Astrocyte of the hippocampus (primary cell): ENCODE data around the gene MRPL52.
"Not testable (repeated sequence)": the region's sequence is repeated elsewhere in the genome, so short reads cannot be mapped to it uniquely, and the experiment has no call there.

Source experiments
- DNase-seq: peaks from one replicate; pipeline ENCODE4 v3.0.0; 2011; ENCODE audit warnings: low read depth, low spot score

MRPL52 gene

DNA sequence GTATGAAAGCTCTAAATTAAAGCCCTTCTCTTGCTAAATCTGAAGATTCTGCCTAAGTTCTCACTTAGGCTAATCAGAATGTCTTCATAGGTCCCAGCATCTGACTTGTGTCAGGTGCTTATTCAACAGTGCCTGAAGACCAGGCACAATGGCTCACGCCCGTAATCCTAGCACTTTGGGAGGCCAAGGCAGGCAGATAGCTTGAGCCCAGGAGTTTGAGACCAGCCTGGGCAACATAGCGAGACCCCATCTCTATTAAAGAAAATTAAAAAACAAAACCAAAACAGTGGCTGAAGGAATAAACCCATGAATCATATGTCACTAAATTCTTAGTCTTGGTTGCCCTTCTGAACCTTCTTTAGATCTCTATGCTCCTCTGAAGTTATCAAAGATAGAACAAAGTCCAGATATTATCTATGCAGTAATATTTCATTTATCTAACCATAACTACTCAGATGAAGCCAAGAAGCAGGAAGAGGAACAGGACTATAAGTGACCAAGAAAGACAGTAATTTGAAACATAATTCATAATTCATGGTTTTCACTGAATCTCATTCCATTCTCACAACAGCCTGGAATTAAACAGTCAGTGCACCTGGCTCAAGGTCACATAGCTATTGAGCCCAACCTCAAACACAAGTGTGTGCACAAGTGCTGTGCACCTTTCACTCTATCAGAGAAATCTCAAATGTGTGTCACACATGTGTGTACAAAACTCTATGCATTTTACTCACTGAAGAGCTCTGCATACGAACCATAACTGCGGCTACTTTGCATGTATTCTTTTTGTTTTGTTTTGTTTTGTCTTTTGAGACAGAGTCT is 21.1 kb upstream of the MRPL52 start:
- no peak for DNase-seq

- no peak for DNase-seq
Measured at GRCh38 chr14:22811722-22812121, 18.0 kb upstream of the MRPL52 start.

- no peak for DNase-seq
Measured at GRCh38 chr14:22812744-22813143, 16.9 kb upstream of the MRPL52 start.

GRCh38 chr14:22813145-22813544 is 16.5 kb upstream of the MRPL52 start:
- DNase-seq: no peak

- DNase-seq: no peak
Measured at GRCh38 chr14:22814373-22814772, 15.3 kb upstream of the MRPL52 start.

DNA sequence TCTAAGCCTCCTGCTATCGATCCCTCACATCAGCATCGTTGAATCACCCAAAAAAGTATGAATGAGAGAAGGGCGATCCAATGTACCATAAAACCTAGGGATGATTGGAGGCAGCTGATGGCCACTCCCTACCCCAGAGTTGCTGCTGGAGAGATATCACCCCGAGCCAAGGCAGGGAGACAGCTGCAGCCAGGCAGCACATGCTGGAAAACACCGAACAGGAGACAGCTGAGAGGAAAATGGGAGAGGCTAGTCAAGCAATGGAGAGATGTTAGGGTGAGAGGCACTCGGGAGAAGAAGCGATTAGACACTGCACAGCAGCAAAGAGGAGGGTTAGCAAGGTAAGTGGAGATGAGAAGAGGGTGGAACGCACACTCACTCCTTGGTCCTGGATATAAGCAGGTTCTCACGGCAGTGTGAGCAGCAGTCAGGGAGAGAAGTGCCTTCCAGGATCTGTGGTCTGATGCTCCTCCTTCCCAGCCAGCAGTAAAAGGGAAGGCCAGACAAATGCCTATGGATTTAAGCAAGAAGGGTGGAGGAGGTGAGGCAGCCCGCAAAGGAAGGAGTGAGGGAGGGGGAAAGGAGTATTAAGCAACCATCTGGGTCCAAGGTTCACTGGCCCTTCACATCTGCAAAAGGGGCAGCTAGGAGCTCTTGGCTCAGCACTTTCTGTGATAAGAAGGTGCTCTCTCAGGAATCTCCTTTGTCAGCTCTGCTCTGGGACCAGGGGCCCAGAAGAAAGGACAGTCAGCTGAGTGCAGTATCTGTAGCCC is 14.6 kb upstream of the MRPL52 start, which contains the start of gene SLC7A7:
SLC7A7 (minus strand) TSS at position 495 of the 773 bp plus-strand sequence. CDS start 2,037 bp downstream, outside the sequence.
- peak; percentile 15 for DNase-seq

GRCh38 chr14:22819151-22819988 is 10.3 kb upstream of the MRPL52 start:
- peak; percentile 81 for DNase-seq

- no peak for DNase-seq
Measured at GRCh38 chr14:22820731-22821130, 9.0 kb upstream of the MRPL52 start.

DNA sequence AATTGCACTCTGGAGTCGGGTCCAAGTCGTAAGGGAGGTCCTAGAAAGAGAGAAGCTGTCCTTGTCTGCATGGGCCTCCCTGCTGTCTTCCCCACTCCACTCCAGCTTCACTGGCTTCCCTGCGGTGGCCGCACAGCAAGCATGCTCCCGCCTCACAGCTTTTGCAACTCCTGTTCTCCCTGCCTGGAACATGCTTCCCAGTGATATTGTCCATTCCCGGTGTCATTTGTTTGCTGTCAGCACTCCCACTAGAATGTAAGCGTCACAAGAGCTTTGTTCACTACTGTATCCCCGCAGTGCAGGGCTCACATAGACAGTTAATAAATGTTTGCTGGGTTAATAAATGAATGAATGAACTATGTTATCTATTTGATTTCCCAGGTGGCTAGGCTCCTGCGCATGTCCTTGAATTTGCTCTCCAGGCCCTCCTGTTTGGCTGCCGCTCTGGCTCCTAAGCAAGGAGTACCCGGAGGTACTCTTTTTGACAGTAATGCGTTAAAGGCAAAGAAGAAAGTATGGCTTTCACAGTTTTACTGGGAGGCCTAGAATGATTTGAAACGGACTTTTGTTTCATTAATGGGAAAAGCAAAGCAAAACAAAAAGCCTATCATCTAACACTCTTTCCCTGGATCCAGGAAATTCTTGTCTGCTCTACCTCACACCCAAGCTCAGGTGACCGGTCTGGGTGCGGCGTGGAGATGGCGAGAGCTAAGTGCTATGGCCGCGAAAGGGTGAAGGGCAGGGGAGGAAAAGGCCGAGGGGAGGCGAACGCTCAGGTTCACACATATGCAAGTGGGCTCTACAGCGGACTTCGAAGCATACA is 8.3 kb upstream of the MRPL52 start:
- DNase-seq: peak; percentile 21

GRCh38 chr14:22822016-22822570 is 7.6 kb upstream of the MRPL52 start:
- no peak for DNase-seq

- peak; percentile 96 for DNase-seq
Measured at GRCh38 chr14:22822571-22823098, 7.1 kb upstream of the MRPL52 start.

- DNase-seq: peak; percentile 96
Measured at GRCh38 chr14:22824711-22825359, 4.9 kb upstream of the MRPL52 start.

- DNase-seq: not testable (repeated sequence)
Measured at GRCh38 chr14:22829076-22829660, 519 bp upstream of the MRPL52 start.

- no peak for DNase-seq
Measured at GRCh38 chr14:22830443-22831010, 840 bp downstream of the MRPL52 start.

DNA sequence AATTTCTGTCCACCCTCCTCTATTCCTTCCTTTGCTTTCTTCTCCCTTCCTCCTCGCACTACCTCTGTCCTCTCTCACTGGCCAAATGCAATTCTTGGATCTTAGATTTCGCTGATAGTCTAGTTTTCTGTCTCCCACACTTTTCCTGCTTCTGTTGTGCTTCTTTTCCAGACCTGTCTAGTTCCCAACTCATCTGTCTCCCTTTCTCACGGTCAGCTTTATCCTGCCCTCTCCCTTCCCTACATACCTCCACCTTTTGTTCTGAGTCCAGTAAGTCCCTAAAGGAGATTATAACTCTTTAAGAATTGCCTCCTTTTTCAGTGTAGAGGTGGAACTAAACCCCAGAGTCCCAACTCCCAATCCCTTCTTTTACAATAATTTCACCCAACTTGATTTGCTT is 5.8 kb downstream of the MRPL52 start:
- DNase-seq: no peak

DNA sequence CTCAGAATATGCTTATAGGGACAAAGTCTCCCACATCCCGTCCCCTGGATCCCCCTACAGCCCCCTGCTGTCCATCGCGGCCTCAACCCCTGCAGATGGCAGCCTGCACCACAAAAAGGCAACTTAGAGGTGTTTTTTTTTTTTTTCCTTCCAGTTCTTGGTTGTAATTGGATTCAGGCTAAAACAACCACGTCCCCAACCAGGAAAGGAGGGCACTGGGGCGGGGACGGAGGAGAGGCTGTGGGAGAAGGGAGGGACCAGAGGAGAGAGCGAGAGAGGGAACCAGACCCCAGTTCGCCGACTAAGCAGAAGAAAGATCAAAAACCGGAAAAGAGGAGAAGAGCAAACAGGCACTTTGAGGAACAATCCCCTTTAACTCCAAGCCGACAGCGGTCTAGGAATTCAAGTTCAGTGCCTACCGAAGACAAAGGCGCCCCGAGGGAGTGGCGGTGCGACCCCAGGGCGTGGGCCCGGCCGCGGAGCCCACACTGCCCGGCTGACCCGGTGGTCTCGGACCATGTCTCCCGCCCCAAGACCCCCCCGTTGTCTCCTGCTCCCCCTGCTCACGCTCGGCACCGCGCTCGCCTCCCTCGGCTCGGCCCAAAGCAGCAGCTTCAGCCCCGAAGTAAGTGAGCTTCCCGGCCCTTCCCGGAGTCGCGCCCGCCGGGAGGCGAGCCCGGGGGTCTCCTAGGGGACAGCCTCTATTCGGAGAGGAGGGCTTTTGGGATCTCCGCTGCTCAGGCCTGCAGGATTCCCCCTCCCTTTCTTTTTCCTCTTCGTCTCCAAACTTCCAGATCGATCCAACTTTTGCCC is 6.8 kb downstream of the MRPL52 start, which contains the start of gene MMP14:
MMP14 (plus strand) TSS at position 285 of the 813 bp plus-strand sequence; CDS start at position 518, 233 bp downstream.
- DNase-seq: peak; percentile 93

- peak; percentile 87 for DNase-seq
Measured at GRCh38 chr14:22837114-22837749, 7.5 kb downstream of the MRPL52 start.
